BE2C (cell line): ENCODE data around the gene SORCS1.

ENCODE experiments used
- DNase-seq: peaks from one replicate; pipeline ENCODE4 v3.0.0-alpha.2; 2020
- H3K27me3 ChIP-seq: fragments of 250-450 bp; sonication (Bioruptor Pico); 2 replicates; pipeline ENCODE4 v1.5.1; 2020; ENCODE audit warnings: mild to moderate bottlenecking
- H3K36me3 ChIP-seq: fragments of 250-450 bp; sonication (Bioruptor Pico); 2 replicates; pipeline ENCODE4 v1.5.1; 2020; ENCODE audit warnings: mild to moderate bottlenecking
- H3K4me1 ChIP-seq: fragments of 250-450 bp; sonication (Bioruptor Pico); 2 replicates; pipeline ENCODE4 v1.5.1; 2020
- H3K4me3 ChIP-seq: 2 replicates; pipeline ENCODE4 v1.5.1; 2011; ENCODE audit warnings: low read depth, low read length
- H3K9me3 ChIP-seq: fragments of 250-450 bp; sonication (Bioruptor Pico); 2 replicates; pipeline ENCODE4 v1.5.1; 2020
- TF ChIP-seq, protein P1 (sequence below): IDR thresholded peaks from 2 replicates; pipeline ENCODE4 v1.5.1; 2012; ENCODE audit warnings: mild to moderate bottlenecking, low read depth, low read length

SORCS1 gene

GRCh38 chr10:106911096-106911495 lies 253.4 kb downstream of the SORCS1 start:
- Histone ChIP-seq H3K9me3 (no peaks in the 10 kb centered on the region), H3K4me1 (peaks cover 8% of the 10 kb centered on the region; the same call in 1 of the 2 replicates), H3K4me3 (no peak overlapping the region), H3K36me3 (no peaks in the 10 kb centered on the region), H3K27me3 (no peaks in the 10 kb centered on the region)
- no peak for DNase-seq
- TF ChIP-seq, protein P1, sequence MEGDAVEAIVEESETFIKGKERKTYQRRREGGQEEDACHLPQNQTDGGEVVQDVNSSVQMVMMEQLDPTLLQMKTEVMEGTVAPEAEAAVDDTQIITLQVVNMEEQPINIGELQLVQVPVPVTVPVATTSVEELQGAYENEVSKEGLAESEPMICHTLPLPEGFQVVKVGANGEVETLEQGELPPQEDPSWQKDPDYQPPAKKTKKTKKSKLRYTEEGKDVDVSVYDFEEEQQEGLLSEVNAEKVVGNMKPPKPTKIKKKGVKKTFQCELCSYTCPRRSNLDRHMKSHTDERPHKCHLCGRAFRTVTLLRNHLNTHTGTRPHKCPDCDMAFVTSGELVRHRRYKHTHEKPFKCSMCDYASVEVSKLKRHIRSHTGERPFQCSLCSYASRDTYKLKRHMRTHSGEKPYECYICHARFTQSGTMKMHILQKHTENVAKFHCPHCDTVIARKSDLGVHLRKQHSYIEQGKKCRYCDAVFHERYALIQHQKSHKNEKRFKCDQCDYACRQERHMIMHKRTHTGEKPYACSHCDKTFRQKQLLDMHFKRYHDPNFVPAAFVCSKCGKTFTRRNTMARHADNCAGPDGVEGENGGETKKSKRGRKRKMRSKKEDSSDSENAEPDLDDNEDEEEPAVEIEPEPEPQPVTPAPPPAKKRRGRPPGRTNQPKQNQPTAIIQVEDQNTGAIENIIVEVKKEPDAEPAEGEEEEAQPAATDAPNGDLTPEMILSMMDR, result no peak

DNA sequence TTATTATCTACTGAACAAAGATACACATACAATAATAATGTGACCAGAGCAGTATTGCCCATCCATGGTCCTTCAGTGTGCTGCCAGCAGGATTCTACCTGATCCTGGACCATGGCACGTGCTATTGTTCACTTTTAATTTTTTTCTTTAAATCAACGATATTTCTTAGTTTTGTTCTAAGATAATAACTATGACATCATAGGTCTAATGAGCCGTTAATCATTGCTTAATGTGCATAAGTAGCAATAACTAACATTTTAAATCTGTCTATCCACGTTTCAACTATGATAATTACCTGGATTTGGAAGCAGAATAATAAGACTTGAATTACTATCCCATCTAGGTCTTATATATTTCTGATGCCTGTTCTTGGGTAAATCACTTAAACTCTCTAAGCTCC lies 253.8 kb downstream of the SORCS1 start:
- no peak for DNase-seq
- no peak overlapping the region for H3K4me3 ChIP-seq
- no peaks in the 10 kb centered on the region for H3K9me3 ChIP-seq
- no peaks in the 10 kb centered on the region for H3K27me3 ChIP-seq
- TF ChIP-seq, protein P1, result no peak
- peaks cover 5% of the 10 kb centered on the region; the same call in 1 of the 2 replicates for H3K4me1 ChIP-seq
- H3K36me3 ChIP-seq, result no peaks in the 10 kb centered on the region

DNA sequence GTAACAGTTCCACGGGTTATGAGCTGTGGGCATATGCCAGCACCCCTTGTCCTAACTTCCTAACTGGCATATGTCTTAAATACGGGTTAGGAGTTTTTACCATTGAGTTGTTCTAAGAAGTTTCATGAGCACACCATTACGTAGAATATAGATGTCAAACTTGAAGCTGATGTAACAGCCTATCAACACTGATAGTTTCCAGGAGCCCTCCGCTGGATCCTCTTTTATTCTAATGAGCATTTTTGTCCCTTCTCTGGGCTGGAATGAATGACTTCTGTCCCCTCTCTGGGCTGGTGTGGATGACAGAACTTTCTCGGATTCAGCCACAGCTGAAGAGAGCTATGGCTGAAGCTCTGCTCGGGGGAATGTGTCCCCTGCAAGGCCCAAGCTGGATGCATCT lies 256.3 kb downstream of the SORCS1 start:
- Histone ChIP-seq H3K9me3 (no peaks in the 10 kb centered on the region), H3K27me3 (no peaks in the 10 kb centered on the region), H3K36me3 (no peaks in the 10 kb centered on the region), H3K4me3 (no peak overlapping the region), H3K4me1 (no peaks in the 10 kb centered on the region)
- TF ChIP-seq, protein P1, result no peak
- no peak for DNase-seq

DNA sequence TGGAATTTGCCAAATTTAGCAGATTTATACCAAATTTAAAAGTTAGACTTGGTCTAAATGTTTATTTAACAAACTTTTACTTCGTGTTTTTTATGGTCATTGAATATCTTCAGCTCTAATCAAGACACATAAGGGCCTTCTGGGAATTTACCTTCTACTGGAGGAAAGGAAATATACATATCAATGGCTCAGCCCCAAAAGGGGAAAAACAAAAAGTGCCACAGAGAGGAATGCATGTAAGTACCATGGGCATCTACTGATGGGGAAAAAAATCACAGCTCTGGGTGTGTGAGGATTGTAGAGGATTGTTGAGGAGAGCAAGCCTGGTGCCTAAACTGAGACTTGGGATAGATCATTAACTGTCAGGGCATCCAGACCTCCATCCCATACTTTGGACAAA lies 260.3 kb downstream of the SORCS1 start:
- H3K36me3 ChIP-seq, result no peaks in the 10 kb centered on the region
- no peaks in the 10 kb centered on the region for H3K9me3 ChIP-seq
- H3K4me1 ChIP-seq, result no peaks in the 10 kb centered on the region
- H3K27me3 ChIP-seq, result no peaks in the 10 kb centered on the region
- TF ChIP-seq, protein P1, result no peak
- H3K4me3 ChIP-seq, result no peak overlapping the region
- DNase-seq, result no peak

- peaks cover 6% of the 10 kb centered on the region; the same call in 1 of the 2 replicates for H3K4me1 ChIP-seq
- H3K36me3 ChIP-seq, result no peaks in the 10 kb centered on the region
- no peak overlapping the region for H3K4me3 ChIP-seq
- no peaks in the 10 kb centered on the region for H3K9me3 ChIP-seq
- no peaks in the 10 kb centered on the region for H3K27me3 ChIP-seq
- TF ChIP-seq, protein P1, result no peak
- DNase-seq, result no peak
Observed at GRCh38 chr10:106903180-106903579, 261.3 kb downstream of the SORCS1 start.

DNA sequence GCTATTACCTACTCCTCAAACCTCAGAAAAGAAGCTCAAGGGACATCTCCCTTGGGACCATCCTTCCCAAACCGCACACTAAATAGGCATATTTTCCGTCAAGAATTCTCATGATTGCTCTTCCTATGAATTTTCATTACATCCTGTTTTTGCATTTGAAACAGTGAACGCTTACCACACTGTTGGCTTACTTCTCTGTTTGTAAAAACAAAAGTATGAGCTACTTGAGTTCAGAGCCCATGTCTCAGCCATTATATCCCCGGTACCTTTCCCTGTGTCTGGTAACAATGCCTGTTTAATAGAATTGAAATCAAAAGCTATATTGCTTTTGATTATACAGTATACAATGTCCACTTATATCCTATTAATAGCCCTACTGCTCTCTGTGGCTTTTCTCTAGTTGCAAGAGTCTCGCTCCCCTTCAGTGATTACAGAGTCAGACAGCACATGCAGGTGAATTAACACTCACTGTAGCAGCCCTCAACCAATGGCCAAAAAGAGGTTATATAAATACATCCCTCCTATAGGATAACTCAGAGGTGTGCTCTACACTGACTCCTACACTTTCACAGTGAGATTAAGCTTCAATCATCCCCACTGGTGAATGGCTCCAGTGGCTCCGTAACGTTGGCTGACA lies 264.4 kb downstream of the SORCS1 start:
- H3K27me3 ChIP-seq, result no peaks in the 10 kb centered on the region
- no peaks in the 10 kb centered on the region for H3K9me3 ChIP-seq
- H3K4me1 ChIP-seq, result peaks cover 6% of the 10 kb centered on the region; the same call in 1 of the 2 replicates
- H3K4me3 ChIP-seq, result no peak overlapping the region
- H3K36me3 ChIP-seq, result no peaks in the 10 kb centered on the region
- TF ChIP-seq, protein P1, result no peak
- no peak for DNase-seq
